GOT3 (cell line): Measurements from ENCODE around the gene MTCH1.
"Not testable (repeated sequence)": the region's sequence is repeated elsewhere in the genome, so short reads cannot be mapped to it uniquely, and the experiment has no call there.

Experiments
- DNase-seq: peaks from one replicate; lab custom pipeline; 2025; ENCODE audit warnings: mixed read lengths; lab: John Stamatoyannopoulos, UW

The MTCH1 gene

GRCh38 chr6:36954262-36954931 is 31.6 kb downstream of the MTCH1 start, which contains the start of gene PI16:
TSS of gene PI16 (plus strand) at chr6:36954738. CDS start at chr6:36954761, 23 bp downstream.
- DNase-seq = no peak

GRCh38 chr6:36953931-36954261 is 32.1 kb downstream of the MTCH1 start:
- DNase-seq = no peak

- DNase-seq = no peak
These were observed 36.4 kb downstream of the MTCH1 start for GRCh38 chr6:36949636-36950035.

- DNase-seq = not testable (repeated sequence)
These were observed 36.9 kb downstream of the MTCH1 start for GRCh38 chr6:36949076-36949475.

- no peak for DNase-seq
These were observed 38.2 kb downstream of the MTCH1 start for GRCh38 chr6:36947570-36948351.

GRCh38 chr6:36946526-36946925 is 39.5 kb downstream of the MTCH1 start:
- no peak for DNase-seq

- DNase-seq = no peak
These were observed 40.7 kb downstream of the MTCH1 start for GRCh38 chr6:36945301-36945700.

GRCh38 chr6:36944650-36945049 is 41.3 kb downstream of the MTCH1 start:
- DNase-seq = no peak

- not testable (repeated sequence) for DNase-seq
These were observed 43.7 kb downstream of the MTCH1 start for GRCh38 chr6:36942329-36942728.

- not testable (repeated sequence) for DNase-seq
These were observed 44.4 kb downstream of the MTCH1 start for GRCh38 chr6:36941561-36941960.

GRCh38 chr6:36940027-36940426 is 46.0 kb downstream of the MTCH1 start:
- DNase-seq = no peak

GRCh38 chr6:36939005-36939404 is 47.0 kb downstream of the MTCH1 start:
- DNase-seq = not testable (repeated sequence)

GRCh38 chr6:36938536-36938935 is 47.5 kb downstream of the MTCH1 start:
- no peak for DNase-seq

GRCh38 chr6:36937896-36938295 is 48.1 kb downstream of the MTCH1 start:
- DNase-seq = no peak

- DNase-seq = no peak
These were observed 49.2 kb downstream of the MTCH1 start for GRCh38 chr6:36936824-36937223.

- DNase-seq = no peak
These were observed 51.1 kb downstream of the MTCH1 start for GRCh38 chr6:36934901-36935300.

- DNase-seq = no peak
These were observed 52.5 kb downstream of the MTCH1 start for GRCh38 chr6:36933519-36933918.

- no peak for DNase-seq
These were observed 52.9 kb downstream of the MTCH1 start for GRCh38 chr6:36933102-36933501.

- no peak for DNase-seq
These were observed 55.5 kb downstream of the MTCH1 start for GRCh38 chr6:36930483-36930882.

GRCh38 chr6:36929607-36930006 is 56.4 kb downstream of the MTCH1 start:
- no peak for DNase-seq

- DNase-seq = no peak
These were observed 56.8 kb downstream of the MTCH1 start for GRCh38 chr6:36929152-36929551.

GRCh38 chr6:36928547-36928918 is 57.5 kb downstream of the MTCH1 start:
- DNase-seq = no peak

- DNase-seq = no peak
These were observed 58.1 kb downstream of the MTCH1 start for GRCh38 chr6:36927691-36928546.
